SK-N-MC (cell line): ENCODE data around the gene NDST1.

ENCODE experiments used
- DNase-seq: peaks from one replicate; pipeline ENCODE4 v3.0.0-alpha.2; 2011; ENCODE audit warnings: low read depth, low spot score
- H3K27ac ChIP-seq: fragments of 200-600 bp; sonication (generic); 2 replicates; pipeline ENCODE4 v1.5.1; 2016; ENCODE audit warnings: mixed run types
- H3K36me3 ChIP-seq: fragments of 200-600 bp; sonication (generic); 2 replicates; pipeline ENCODE4 v1.6.1; 2017; ENCODE audit warnings: antibody characterized with exemption, low read length, mixed read lengths; ENCODE audit not compliant: insufficient read depth
- H3K4me3 ChIP-seq: fragments of 200-600 bp; sonication (generic); 2 replicates; pipeline ENCODE4 v1.5.1; 2016
- H3K9ac ChIP-seq: fragments of 200-600 bp; sonication (generic); 2 replicates; pipeline ENCODE4 v1.8.0; 2017; ENCODE audit warnings: mixed run types, mixed read lengths; ENCODE audit not compliant: insufficient read length
- H3K9me3 ChIP-seq: fragments of 200-600 bp; sonication (generic); 2 replicates; pipeline ENCODE4 v1.6.1; 2017; ENCODE audit warnings: low read depth, mild to moderate bottlenecking, antibody characterized with exemption, low read length, moderate library complexity, mixed read lengths
- EZH2 ChIP-seq: fragments of 200-600 bp; sonication (generic); IDR thresholded peaks from one replicate; pipeline ENCODE4 v1.6.1; 2017; ENCODE audit warnings: antibody characterized with exemption
- FOXP2 ChIP-seq: optimal IDR thresholded peaks from 2 replicates; pipeline ENCODE3; 2011; ENCODE audit warnings: mild to moderate bottlenecking, moderate library complexity; ENCODE audit not compliant: insufficient read depth; ENCODE audit errors: extremely low read length, control extremely low read depth
- POLR2AphosphoS5 ChIP-seq: IDR thresholded peaks from 2 replicates; pipeline ENCODE4 v1.6.1; 2012; ENCODE audit warnings: mild to moderate bottlenecking, low read depth, low read length, borderline replicate concordance

The NDST1 gene

DNA sequence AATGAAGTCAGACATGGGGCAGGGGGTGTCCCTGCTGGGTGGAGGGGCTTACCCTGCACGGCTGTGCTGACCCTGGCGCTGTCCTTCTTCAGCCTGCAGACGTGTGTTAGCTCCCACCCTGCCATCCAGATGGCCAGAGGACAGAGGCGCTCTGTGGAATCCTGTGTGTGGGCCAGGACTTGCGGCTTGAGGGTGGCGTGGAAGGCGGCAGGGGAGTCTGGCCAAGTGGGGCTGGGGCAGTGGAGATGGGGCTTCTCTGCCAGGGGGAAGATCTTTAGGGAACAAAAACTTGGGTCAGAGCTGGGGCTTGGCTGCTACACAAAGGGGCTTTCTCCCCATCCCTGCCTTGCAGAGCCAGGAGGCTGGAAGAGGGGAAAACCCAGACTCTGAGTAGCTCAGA, 86.1 kb downstream of the NDST1 start:
- no peak overlapping the region for H3K27ac ChIP-seq
- TF ChIP-seq EZH2 = no peak
- TF ChIP-seq FOXP2 = no peak
- no peak for TF ChIP-seq POLR2AphosphoS5
- no peak for DNase-seq
- H3K9ac ChIP-seq = no peak overlapping the region
- no peaks in the 10 kb centered on the region for H3K9me3 ChIP-seq
- H3K36me3 ChIP-seq = no peaks in the 10 kb centered on the region
- no peak overlapping the region for H3K4me3 ChIP-seq

DNA sequence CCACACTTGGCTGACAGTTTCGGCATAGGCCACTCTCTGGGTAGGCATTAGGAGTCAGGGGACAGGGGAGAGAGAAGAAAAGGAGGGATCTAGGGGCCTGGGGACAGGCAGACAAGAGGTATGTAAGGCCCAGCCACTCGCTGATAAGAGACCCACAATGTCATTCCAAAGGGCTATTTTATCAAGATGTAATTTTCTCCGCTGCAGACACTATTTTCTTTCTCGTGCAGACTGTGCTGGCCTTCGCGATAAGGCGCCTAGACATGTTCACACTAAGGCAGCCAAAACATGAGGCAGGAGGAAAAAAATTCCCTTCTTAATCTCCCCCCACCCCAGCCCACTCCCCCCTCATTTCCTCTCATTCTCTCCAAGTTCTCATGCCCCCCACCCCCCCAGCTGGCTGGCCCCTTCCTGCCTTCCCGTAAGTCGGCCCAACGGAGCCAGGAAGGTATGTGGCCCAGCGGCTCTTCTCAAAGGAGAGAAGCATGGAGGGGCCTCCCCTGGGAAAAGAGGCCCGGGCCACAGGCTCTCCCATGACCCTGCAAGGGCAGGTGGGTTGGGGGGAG, 87.6 kb downstream of the NDST1 start:
- peak overlapping the region; percentile 62 for H3K9ac ChIP-seq
- TF ChIP-seq POLR2AphosphoS5 (no peak), EZH2 (no peak), FOXP2 (no peak)
- H3K36me3 ChIP-seq = no peaks in the 10 kb centered on the region
- H3K27ac ChIP-seq = peak overlapping the region; percentile 95
- peak overlapping the region; percentile 61 for H3K4me3 ChIP-seq
- no peak for DNase-seq
- no peaks in the 10 kb centered on the region for H3K9me3 ChIP-seq

DNA sequence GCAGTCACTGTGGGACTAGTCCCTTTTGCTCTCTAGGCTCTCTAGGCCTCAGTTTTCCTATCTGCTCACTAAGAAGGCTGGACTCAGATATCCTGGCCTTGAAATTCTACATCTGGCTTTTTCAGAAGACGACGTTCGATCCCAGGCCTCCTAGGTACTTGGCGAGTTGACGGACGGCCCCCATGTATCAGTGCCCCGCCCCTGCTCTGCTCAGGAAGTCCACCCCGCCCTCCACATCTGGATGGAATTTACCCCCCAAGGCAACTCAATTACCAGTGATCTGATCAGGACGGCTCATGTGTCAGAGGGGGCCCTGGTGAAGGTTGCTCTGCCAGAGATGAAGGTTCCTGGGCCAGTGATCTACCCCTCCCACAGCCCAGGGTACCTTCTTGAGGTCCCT, 88.4 kb downstream of the NDST1 start:
- peak overlapping the region; percentile 62 for H3K9ac ChIP-seq
- peak overlapping the region; percentile 95 for H3K27ac ChIP-seq
- H3K4me3 ChIP-seq = peak overlapping the region; percentile 61
- TF ChIP-seq EZH2 (no peak), POLR2AphosphoS5 (peak; percentile 59; the same call in 1 of the 2 replicates), FOXP2 (no peak)
- H3K36me3 ChIP-seq = no peaks in the 10 kb centered on the region
- DNase-seq = peak; percentile 75
- no peaks in the 10 kb centered on the region for H3K9me3 ChIP-seq

DNA sequence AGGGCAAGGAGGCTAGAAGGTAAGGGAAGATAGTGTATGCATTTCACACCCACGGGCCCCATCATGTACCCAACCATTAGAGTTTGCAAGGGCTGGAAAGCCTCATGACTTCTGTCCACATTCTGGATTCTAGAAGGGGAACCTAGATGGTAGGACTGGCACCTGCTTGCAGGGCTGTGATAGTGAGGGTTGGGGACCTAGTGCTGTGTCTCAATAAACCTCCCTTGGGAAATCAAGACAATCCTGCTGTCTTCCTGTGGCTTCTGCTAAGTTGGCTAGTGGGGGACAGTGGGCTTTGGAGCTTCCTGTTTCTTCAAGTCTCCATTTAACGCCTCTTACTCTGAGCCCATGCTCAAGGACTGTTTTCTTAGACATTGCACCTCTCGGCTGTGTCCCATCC, 88.9 kb downstream of the NDST1 start:
- Histone ChIP-seq H3K9ac (no peak overlapping the region), H3K27ac (peak overlapping the region; percentile 95), H3K36me3 (no peaks in the 10 kb centered on the region), H3K4me3 (peak overlapping the region; percentile 61), H3K9me3 (no peaks in the 10 kb centered on the region)
- DNase-seq = no peak
- no peak for TF ChIP-seq FOXP2
- no peak for TF ChIP-seq POLR2AphosphoS5
- no peak for TF ChIP-seq EZH2

DNA sequence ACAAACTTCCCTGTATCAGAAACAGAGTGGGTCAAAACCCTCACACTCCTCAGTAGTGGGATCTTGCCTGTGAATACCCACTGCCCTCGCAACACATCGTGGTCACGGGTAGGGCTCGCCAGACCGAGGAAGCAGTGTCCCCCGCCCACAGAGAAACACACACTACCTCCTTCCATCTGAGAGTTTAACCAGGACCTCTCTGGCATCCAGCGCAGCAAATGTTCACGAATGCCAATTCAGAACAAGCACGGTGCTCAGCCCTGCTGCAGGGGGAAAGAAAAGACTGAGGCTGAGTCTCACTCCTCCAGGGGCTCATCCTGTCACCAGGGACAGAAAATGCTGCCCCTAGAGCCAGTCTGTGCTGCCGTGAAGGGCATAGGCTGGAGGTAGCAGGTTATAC, 90.1 kb downstream of the NDST1 start:
- TF ChIP-seq POLR2AphosphoS5 (no peak), EZH2 (no peak), FOXP2 (no peak)
- H3K36me3 ChIP-seq = no peaks in the 10 kb centered on the region

DNA sequence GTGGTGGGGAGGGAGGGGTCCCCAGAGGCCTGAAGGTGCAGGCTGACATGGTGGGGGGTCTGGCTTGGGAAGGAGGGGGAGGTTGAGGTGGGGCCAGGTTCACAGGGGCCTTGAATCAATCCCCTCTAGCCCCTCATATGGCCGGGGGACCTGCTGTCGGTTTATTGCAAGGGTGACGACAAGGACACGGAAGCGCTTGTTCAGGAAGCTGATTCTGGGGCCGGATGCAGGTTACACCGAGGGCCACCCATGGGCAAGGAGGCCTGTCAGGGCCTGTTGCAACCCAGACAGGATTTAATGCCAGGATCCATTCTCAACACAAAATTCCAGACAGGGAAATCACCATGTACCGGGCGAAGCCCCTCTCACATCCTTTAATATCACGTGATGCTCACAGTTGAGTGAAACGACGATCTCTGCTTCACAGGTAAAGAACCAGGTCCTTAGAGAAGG, 90.9 kb downstream of the NDST1 start:
- TF ChIP-seq POLR2AphosphoS5 (no peak), EZH2 (no peak), FOXP2 (no peak)
- no peaks in the 10 kb centered on the region for H3K9me3 ChIP-seq
- H3K36me3 ChIP-seq = no peaks in the 10 kb centered on the region
- peak overlapping the region; percentile 91 for H3K27ac ChIP-seq
- no peak overlapping the region for H3K9ac ChIP-seq
- no peak for DNase-seq
- no peak overlapping the region for H3K4me3 ChIP-seq

More for the DNA sequence above, 90.1 kb downstream of the NDST1 start:
- no peak for DNase-seq
- no peaks in the 10 kb centered on the region for H3K9me3 ChIP-seq
- peak overlapping the region; percentile 91 for H3K27ac ChIP-seq
- H3K9ac ChIP-seq = peak overlapping the region; percentile 5
- H3K4me3 ChIP-seq = no peak overlapping the region

DNA sequence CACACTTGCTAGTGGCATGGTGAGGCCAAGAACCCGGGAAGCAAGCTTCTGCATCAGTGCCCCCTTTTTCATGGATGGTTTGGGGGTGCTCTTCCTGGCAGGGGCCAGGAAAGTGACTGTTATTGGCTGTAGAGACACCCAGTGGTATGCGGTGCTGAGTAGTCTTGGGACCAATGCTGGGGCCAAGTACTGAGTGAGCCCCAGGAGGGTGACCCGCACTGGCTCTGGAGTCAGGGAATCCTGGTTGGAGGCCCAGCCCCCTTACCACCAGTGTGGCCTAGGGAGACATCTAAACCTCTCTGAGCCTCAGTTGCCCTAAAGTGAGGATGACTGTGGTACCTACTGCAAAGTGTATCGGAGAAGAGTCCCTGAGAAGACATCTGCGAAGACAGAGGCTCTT, 91.3 kb downstream of the NDST1 start:
- no peak overlapping the region for H3K4me3 ChIP-seq
- H3K36me3 ChIP-seq = no peaks in the 10 kb centered on the region
- no peak for DNase-seq
- H3K9me3 ChIP-seq = no peaks in the 10 kb centered on the region
- TF ChIP-seq FOXP2 (no peak), EZH2 (no peak), POLR2AphosphoS5 (no peak)
- peak overlapping the region; percentile 91 for H3K27ac ChIP-seq
- no peak overlapping the region for H3K9ac ChIP-seq

DNA sequence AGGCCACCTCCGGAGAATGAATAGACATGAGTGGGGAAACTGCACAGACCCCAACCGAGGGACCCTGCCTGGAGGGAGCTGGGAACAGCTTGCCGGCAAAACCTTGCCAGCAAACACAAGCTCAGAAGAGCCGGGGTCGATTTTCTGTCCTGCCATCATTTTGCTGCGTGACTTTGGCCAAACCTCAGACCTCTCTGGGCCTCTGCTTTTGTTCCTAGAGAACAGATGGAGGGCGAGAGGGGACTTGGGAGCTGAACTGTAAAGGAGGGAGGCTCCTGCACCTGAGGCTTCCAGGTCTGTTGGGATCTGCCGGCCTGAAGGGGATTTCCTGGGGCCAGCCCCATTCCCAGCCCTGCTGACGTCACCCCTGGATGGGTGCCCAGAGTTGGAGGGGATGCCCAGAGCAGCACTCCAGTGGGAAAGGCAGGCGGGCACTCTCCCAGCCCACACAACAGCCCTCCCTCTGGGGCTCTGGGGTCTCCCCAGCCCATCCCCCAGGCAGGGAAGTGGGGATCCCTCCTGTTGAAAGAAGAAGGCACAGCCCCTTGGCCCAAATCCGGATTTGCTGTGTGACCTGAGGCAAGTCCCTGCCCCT, 92.1 kb downstream of the NDST1 start:
- H3K36me3 ChIP-seq = no peaks in the 10 kb centered on the region
- H3K9ac ChIP-seq = peak overlapping the region; percentile 77
- H3K9me3 ChIP-seq = no peaks in the 10 kb centered on the region
- no peak for DNase-seq
- TF ChIP-seq FOXP2 (no peak), POLR2AphosphoS5 (peak; percentile 32), EZH2 (no peak)
- H3K4me3 ChIP-seq = peak overlapping the region; percentile 76
- H3K27ac ChIP-seq = peak overlapping the region; percentile 91
